HG03045 (cell line): ENCODE data around the gene PALM.

Experiments used
- ATAC-seq: cut with Tn5 transposase; IDR thresholded peaks from one replicate; pipeline ENCODE4 v1.9.1; 2021; ENCODE audit warnings: mild to moderate bottlenecking, moderate library complexity; ENCODE audit not compliant: unreplicated experiment

PALM gene

DNA sequence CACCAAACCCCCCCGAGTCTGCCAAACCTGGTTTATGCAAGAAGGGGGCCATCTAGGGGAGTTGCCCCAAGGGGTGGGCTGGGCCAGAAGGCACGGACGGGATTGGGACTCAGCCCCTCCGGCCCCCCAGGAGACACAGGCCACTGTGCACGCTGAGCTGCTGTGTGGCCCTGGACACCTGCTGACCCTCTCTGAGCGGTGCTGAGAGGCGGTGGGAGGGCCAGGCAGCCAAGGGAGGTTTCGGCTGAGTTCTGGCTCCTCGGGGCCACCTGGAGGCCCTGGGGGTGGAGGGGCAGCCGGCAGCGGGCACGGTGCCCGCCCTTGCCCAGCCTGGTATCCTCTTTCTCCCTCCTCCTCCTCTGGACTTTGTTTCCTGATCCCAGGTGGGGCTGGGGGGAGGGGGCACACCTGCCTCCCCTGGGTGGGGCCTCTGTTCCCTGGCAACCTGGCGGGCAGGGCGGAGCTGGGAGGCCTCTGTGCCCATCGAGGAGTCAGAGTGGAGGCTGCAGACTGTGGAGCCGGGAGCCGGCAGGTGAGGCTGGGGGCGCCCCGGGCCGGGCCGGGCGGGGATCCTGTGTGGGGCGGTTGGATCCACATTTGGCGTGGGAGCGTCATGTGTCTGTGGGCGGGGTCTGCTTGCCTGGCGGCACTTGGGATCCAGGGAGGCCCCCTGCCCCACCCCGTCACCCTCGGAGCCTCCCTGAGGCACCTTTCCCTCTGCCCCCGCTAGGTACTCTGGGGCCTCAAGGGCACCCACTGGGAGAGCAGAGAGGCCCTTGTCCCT is 42.1 kb downstream of the PALM start, which contains the start of gene MISP:
Gene MISP (plus strand): TSS at position 473 of the 784 bp plus-strand sequence. CDS start 5,835 bp downstream, outside the sequence.
- no peak for ATAC-seq

DNA sequence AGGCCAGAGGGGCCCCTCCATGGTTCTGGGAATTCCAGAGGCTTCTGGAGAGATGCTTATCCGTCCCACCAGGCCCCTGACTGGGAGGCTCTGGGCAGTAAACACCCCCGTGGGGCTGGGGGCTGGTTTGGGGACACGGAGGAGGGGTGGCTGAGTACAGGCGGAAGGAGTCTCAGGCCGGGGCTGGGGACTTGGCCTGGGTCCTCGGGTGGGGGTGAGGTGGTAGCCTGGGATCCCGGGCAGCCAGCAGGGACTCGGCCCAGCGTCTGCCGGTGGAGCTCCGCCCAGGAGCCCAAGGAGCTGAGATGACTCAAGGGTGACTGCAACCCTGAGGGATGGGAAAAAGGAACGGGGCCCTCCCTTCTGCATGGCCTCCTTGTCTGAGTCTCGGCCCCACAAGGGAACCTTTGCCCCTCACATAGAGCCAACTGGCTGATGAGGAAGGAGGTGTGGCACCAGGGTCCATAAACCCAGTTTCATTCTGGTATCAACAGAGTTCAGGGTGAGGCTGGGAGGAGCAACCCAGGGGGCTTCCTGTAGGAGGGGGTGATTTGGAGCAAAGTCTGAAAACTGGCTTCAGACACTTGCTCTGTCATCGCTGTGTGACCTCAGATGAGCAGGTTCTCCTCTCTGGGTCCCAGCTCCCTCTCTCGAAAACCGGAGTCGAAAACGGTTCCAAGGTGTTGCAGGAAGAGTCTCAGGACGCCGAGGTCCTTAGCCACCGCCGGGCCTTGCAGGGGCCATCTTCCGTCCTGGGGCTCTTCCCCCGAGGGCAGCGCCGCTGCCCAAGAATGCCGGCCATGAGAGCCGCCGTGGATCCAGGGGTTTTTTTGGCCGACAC is 43.0 kb downstream of the PALM start:
- no peak for ATAC-seq

DNA sequence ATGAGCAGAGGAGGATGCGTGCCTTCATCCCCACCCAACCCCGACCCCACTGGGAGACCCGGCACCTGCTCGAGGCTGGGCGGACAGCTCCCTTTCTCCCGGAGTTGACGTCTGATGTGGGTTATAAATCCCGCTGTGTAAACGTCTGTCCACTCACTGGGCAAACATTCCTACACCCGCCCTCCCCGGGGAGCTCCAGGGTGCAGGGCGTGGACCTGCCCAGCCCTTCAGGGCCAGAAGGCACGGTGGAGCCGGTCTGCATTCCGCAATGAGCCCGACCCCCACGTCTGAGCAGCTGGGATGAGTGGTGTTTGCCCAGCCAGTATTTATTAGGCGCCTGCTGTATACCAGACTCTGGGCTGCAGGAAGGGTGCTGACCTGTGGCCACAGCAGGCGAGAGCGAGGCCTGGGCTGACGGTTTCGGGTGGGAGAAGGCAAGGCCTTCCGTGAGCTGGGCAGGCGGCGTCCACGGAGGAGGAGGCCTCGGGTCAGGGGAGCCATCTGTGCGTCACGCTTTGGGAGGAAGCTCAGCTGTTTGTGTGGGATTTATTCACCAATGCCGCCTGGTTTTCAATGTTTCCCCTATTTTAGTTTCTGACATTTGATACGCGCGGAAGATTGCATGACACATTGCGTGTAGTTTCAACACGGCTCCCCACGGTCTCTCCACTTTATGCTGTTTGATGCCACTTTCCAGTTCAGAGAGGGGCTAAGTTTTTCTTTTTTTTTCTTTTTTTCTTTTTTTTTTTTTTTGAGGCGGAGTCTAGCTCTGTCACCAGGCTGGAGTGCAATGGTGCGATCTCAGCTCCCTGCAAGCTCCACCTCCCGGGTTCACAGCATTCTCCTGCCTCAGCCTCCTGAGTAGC is 44.1 kb downstream of the PALM start:
- ATAC-seq = no peak

DNA sequence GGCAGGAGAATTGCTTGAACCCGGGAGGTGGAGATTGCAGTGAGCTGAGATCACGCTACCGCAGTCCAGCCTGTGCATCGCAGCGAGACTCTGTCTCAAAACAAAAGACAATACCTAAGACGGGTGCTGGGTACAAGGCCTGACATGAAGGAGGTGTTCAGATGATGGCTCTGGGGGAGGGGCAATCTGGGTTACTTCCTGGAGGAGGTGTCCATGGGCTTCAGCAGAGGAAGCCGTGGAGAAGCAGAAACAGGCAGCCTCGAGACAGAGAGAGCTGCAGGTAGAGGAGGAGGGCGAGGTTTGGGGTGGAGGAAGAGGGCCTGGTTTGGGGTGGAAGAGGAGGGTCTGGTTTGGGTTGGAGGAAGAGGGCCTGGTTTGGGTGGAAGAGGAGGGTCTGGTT is 45.8 kb downstream of the PALM start:
- no peak for ATAC-seq

DNA sequence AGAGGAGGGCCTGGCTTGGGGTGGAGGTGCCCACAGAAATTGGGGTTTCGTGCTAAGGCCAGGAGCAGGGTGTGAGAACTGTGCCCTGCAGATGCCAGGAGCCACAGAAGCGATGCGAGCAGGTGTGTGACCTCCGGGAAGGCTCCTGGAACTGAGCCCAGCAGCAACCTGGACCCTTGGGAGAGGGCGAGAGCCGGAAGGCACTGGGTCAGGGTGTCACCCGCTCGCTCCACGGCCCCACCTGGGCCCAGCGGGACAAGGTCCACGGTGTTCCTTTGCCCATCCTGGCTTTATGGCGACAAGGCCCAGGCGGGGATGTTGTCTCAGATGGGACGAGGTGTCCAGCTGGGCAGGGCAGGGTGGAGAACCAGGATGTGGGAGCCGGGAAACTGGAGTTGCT is 46.3 kb downstream of the PALM start:
- no peak for ATAC-seq

DNA sequence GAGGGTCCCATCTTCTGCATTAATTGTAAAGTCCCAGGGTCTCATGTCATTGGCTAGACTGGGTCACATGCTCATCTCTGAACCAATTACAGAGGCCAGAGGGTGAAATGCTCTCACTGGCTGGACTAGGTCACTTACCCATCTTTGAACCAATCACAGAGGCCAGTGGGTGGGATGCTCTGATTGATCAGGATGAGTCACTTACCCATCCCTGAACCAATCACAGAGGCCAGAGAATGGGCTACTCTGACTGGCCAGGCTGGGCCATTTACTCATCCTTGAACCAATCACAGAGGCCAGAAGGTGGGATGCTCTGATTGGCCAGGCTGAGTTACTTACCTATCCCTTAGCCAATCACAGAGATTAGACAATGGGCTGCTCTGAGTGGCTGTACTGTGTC is 47.5 kb downstream of the PALM start:
- ATAC-seq = no peak

DNA sequence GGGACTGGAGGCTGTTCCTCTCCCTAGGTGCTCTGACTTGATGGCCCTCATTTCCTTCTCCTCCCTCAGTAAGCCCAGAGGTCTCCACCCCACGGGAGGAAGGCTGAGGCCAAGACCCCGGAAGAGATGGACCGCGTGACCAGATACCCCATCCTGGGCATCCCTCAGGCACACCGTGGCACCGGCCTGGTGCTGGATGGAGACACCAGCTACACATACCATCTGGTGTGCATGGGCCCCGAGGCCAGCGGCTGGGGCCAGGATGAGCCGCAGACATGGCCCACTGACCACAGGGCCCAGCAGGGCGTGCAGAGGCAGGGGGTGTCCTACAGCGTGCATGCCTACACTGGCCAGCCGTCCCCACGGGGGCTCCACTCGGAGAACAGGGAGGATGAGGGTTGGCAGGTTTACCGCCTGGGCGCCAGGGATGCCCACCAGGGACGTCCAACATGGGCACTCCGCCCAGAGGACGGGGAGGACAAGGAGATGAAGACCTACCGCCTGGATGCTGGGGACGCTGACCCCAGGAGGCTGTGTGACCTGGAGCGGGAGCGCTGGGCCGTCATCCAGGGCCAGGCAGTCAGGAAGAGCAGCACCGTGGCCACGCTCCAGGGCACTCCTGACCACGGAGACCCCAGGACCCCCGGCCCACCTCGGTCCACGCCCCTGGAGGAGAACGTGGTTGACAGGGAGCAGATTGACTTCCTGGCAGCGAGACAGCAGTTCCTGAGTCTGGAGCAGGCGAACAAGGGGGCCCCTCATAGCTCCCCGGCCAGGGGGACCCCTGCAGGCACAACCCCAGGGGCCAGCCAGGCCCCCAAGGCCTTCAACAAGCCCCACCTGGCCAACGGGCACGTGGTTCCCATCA is 48.3 kb downstream of the PALM start:
- no peak for ATAC-seq

DNA sequence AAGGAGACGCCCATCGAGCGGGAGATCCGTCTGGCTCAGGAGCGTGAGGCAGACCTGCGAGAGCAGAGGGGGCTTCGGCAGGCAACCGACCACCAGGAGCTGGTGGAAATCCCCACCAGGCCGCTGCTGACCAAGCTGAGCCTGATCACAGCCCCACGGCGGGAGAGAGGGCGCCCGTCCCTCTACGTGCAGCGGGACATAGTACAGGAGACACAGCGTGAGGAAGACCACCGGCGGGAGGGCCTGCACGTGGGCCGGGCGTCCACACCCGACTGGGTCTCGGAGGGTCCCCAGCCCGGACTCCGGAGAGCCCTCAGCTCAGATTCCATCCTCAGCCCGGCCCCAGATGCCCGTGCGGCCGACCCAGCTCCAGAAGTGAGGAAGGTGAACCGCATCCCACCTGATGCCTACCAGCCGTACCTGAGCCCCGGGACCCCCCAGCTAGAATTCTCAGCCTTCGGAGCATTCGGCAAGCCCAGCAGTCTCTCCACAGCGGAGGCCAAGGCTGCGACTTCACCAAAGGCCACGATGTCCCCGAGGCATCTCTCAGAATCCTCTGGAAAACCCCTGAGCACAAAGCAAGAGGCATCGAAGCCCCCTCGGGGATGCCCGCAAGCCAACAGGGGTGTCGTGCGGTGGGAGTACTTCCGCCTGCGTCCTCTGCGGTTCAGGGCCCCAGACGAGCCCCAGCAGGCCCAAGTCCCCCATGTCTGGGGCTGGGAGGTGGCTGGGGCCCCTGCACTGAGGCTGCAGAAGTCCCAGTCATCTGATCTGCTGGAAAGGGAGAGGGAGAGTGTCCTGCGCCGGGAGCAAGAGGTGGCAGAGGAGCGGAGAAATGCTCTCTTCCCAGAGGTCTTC is 49.3 kb downstream of the PALM start:
- no peak for ATAC-seq

DNA sequence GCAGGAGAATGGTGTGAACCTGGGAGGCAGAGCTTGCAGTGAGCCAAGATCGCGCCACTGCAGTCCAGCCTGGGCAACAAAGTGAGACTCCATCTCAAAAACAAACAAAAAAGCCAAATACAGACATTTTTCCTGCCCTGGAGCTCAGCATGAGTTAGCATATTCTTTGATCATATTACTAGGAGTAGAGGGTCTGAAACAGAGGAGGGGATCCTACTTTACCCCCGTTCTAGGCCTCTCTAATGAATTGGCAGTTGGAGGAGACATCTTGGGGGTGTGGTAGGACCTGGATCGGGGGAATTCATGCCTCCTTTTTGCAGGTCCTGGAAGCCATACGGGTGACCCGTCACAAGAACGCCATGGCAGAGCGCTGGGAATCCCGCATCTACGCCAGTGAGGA is 54.4 kb downstream of the PALM start:
- no peak for ATAC-seq

DNA sequence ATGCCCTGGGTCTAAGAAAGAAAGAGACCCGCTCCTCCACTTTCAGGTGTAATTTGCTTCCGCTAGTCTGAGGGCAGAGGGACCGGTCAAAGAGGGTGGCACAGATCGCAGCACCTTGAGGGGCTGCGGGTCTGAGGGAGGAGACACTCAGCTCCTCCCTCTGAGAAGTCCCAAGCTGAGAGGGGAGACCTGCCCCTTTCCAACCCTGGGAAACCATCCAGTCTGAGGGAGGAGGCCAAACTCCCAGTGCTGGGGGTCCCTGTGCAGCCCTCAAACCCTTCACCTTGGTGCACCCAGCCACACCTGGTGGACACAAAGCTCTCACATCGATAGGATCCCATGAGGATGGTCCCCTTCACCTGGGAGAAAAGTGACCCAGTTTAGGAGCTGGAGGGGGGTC is 55.1 kb downstream of the PALM start:
- ATAC-seq = no peak

DNA sequence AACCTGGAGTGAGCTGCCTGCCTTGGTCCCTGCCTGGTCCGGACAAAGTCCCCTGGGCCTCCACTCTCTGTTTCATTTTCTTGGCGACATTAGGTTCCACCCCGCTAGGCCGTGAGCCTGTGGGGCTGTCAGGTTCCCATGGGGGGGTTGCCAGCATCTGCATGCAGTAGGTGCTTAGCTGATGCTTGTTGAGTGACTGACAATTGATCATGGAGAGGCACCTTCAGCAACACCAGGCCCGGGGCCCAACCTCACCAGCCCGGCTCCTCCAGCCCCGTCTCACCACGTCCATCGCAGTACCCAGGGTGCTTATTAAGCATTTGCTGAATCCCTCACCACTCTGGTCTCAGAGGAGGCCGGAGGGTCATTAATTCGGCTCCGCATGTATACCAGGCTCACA is 55.6 kb downstream of the PALM start:
- no peak for ATAC-seq

DNA sequence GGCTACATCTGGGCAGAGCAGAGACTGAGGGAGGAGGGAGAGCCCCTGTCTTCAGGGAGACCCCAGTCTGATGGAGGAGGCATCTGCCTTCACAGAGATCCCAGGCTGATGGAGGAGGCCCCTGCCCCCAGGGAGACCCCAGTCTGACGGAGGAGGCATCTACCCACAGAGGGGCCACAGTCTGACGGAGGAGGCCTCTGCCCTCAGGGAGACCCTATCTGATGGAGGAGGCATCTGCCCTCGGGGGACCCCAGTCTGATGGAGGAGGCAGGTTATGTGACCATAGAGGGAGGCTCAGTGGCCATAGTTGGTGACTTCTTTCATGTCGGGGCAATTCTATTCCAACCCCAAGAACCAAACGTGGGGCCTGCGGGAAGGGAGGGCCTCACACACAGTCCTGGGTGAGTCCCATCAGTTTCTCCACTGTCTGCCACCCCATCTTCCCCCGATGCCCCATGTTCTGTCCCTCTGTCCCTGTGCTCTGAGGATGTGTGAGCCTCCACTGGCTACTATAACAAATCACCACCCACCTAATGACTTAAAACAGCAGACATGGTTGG is 56.5 kb downstream of the PALM start:
- no peak for ATAC-seq

DNA sequence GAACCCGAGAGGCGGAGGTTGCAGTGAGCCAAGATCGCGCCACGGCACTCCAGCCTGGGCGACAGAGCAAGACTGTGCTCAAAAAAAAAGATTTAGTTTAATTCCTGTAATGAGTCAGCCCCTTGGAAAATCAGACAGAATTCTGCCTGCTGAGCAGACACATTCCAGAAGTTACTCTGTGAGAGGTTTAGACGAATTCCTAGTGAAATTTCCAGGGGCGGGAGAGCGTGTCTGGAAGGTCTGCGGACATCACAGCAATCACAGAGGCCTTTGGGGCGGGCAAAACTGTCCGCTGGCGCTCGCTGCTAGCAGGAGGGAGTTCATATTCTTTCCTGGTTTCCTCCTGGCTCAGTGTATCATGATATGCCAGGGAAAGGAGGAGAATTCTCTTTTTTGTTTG is 59.7 kb downstream of the PALM start:
- ATAC-seq = no peak

DNA sequence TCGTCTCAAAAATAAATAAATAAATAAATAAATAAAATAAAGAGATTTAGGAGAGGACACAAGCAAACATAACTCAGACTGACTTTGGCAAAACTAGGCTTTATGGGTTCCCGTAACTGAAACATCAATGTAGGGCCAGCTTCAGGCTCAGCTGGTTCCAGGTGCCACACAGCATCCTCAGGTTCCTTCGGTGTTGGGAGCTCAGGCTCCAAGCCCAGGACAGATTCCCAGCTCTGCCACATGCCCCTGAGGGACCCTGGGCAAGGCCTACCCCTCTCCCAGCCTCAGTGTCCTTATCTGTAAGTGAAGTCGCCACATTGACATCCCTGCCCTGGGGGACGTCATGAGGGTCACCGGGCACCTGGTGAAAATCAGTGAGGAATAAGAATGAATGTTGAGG is 60.9 kb downstream of the PALM start:
- ATAC-seq = no peak

DNA sequence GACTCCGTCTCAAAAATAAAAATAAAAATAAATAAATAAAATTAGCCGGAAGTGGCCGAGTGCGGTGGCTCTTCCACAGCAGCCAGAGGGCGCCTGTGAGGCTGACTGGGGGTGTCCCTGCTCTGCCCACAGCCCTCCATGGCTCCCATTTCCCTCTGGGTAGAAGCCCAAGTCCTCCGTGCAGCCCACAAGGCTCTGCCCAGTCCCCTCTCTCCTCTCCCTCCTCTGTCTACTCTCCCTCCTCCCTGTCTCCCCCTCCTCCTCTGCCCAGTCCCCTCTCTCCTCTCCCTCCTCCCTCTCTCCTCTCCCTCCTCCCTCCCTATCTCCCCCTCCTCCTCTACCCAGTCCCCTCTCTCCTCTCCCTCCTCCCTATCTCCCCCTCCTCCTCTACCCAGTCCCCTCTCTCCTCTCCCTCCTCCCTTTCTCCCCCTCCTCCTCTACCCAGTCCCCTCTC is 62.6 kb downstream of the PALM start:
- ATAC-seq = no peak

DNA sequence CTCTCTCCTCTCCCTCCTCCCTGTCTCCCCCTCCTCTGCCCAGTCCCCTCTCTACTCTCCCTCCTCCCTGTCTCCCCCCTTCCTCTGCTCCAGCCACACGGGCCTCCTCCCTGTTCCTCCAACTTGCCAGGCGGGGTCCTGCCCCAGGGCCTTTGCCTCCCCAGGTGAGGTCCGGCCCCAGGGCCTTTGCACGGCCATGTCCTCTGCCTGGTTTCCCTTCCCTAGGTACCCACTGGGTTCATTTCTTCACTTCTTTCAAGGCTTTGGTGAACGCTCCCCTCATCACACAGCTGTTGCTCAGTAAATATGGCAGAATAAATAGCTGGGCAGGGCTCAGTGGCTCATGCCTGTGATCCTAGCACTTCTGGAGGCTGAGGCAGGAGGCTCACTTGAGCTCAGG is 63.3 kb downstream of the PALM start:
- no peak for ATAC-seq

DNA sequence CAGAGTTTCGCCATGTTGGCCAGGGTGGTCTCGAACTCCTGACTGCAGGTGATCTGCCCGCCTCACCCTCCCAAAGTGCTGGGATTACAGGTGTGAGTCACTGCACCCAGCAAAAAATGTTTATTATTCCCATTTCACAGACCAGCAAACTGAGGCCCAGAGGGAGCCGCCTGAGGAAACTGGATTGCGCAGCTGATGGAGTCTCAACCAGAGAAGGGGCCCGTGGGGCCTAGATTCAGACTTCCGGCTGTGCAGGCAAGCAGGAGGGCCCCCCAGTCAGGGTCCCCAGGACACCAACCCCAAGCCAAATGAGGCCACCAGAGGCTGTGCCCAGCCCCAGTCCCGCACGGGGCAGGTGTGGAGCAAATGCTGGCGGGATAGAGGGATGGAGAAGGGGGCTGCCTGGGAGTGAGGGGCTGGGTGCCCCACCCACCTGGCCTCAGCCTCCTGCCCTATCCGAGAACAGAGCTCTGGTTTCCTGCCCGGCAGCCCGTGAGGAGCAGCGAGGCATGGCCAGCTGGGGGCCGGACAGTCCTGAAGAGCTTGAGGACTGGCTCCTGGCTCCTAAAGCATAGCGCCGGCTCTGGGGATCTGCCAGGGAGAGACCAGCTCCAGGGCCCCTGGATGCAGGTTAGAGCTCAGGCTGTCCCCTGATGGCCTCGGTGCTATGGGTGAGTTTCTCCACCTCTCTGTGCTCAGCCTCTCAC is 64.1 kb downstream of the PALM start:
- ATAC-seq = no peak

DNA sequence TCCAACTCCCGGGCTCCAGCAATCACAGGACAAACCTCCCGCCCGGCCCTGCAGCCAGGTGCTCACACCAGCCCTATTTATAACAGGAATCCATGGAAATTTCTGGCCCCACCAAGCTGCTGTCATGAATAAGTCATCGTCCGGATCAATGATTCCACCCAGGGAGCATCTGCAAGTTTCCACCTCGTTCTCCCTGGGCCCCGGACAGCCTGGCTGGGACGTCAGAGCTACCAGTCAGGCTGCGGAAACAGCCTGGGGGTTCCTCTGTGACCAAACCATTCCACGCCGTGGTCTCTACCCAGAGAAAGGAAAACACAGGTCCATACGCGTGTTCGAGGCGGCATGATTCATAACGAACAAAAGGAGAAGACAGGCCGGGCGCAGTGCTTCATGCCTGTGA is 67.8 kb downstream of the PALM start:
- no peak for ATAC-seq
